ENCODE measurements around the gene SPRR1B. TPM values are rescaled to one million over a fixed set of nuclear protein-coding genes. Genes with fewer than 3 reads are reported as not detected.
A peak's percentile ranks its signal among the peaks of the same experiment; 100 is the strongest.

Gene SPRR1B
- total and polyA plus RNA-seq, 9 of the 15 experiments (the other 6 are each of a cell fraction or from before 2014, with no cell fraction given): not detected

DNA sequence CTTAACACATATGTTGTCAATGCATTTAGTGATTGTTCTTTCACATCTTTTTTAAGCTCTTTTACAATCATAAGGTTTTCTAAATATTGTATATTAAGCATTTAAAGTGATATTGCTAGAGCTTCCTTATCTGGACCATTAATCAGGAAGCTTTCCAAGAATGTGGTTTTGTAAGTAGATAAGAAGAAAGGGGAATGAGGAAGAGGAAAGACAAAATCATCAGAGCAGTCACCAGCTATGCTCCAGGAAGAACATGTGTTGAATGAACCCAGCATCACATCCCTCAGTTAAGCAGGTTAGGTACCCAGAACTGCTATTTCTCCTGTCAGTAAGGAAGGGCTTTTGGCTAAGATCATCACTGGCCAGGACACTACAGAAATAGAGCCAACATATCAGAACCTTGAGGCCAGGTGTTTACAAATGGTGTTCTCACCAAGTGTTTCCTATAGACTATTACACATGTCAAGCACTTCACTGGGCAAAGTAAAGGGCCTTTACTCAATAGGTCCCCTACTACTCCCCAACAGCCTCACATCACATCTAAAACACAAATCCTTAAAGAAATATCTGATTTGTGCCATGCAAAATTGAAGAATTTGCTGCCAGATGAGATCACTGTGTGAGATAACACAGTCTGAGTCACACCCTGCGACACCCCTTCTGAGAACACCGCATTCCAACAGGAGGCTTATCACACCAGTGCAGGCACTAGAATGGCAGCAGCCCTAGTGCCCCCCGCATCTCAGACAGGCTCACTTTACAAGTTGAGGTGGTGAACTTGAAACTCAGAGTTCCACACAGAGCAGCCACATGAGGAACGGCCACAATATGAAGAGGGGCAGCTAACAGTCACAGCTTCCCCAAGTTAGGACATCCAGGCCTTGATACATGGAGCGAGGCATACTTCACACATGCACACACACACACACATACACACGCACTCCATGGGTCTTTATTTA is 28.1 kb downstream of the SPRR1B start (continued):
- TF ChIP-seq, protein P1, sequence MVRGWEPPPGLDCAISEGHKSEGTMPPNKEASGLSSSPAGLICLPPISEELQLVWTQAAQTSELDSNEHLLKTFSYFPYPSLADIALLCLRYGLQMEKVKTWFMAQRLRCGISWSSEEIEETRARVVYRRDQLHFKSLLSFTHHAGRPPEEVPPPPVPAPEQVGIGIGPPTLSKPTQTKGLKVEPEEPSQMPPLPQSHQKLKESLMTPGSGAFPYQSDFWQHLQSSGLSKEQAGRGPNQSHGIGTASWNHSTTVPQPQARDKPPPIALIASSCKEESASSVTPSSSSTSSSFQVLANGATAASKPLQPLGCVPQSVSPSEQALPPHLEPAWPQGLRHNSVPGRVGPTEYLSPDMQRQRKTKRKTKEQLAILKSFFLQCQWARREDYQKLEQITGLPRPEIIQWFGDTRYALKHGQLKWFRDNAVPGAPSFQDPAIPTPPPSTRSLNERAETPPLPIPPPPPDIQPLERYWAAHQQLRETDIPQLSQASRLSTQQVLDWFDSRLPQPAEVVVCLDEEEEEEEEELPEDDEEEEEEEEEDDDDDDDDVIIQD (CRISPR knock-in tag; IDR thresholded peaks at IDR 0.05): no peak
- TF ChIP-seq DPF2 (IDR thresholded peaks at IDR 0.05): peak; percentile 99
- no peak for TF ChIP-seq ZNF668 (CRISPR knock-in tag; IDR thresholded peaks at IDR 0.05)
- no peak for TF ChIP-seq RBFOX2 (IDR thresholded peaks at IDR 0.05; ENCODE audit: low read depth, low read length)
- no peak for TF ChIP-seq FOXJ3 (CRISPR knock-in tag; IDR thresholded peaks at IDR 0.05)
- TF ChIP-seq EP300 (IDR thresholded peaks at IDR 0.05; ENCODE audit: low read length): peak; percentile 93
- TF ChIP-seq, protein P2, sequence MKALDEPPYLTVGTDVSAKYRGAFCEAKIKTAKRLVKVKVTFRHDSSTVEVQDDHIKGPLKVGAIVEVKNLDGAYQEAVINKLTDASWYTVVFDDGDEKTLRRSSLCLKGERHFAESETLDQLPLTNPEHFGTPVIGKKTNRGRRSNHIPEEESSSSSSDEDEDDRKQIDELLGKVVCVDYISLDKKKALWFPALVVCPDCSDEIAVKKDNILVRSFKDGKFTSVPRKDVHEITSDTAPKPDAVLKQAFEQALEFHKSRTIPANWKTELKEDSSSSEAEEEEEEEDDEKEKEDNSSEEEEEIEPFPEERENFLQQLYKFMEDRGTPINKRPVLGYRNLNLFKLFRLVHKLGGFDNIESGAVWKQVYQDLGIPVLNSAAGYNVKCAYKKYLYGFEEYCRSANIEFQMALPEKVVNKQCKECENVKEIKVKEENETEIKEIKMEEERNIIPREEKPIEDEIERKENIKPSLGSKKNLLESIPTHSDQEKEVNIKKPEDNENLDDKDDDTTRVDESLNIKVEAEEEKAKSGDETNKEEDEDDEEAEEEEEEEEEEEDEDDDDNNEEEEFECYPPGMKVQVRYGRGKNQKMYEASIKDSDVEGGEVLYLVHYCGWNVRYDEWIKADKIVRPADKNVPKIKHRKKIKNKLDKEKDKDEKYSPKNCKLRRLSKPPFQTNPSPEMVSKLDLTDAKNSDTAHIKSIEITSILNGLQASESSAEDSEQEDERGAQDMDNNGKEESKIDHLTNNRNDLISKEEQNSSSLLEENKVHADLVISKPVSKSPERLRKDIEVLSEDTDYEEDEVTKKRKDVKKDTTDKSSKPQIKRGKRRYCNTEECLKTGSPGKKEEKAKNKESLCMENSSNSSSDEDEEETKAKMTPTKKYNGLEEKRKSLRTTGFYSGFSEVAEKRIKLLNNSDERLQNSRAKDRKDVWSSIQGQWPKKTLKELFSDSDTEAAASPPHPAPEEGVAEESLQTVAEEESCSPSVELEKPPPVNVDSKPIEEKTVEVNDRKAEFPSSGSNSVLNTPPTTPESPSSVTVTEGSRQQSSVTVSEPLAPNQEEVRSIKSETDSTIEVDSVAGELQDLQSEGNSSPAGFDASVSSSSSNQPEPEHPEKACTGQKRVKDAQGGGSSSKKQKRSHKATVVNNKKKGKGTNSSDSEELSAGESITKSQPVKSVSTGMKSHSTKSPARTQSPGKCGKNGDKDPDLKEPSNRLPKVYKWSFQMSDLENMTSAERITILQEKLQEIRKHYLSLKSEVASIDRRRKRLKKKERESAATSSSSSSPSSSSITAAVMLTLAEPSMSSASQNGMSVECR (CRISPR knock-in tag; IDR thresholded peaks at IDR 0.05): no peak
- peak; percentile 33; the same call in 1 of the 2 replicates for TF ChIP-seq NBN (IDR thresholded peaks at IDR 0.05; ENCODE audit: low read depth)
- TF ChIP-seq, protein P3, sequence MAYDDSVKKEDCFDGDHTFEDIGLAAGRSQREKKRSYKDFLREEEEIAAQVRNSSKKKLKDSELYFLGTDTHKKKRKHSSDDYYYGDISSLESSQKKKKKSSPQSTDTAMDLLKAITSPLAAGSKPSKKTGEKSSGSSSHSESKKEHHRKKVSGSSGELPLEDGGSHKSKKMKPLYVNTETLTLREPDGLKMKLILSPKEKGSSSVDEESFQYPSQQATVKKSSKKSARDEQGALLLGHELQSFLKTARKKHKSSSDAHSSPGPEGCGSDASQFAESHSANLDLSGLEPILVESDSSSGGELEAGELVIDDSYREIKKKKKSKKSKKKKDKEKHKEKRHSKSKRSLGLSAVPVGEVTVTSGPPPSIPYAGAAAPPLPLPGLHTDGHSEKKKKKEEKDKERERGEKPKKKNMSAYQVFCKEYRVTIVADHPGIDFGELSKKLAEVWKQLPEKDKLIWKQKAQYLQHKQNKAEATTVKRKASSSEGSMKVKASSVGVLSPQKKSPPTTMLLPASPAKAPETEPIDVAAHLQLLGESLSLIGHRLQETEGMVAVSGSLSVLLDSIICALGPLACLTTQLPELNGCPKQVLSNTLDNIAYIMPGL (CRISPR knock-in tag; IDR thresholded peaks at IDR 0.05): no peak
- no peak for TF ChIP-seq MEF2D (tag; conservative IDR thresholded peaks at IDR 0.05; ENCODE audit: low read depth)
- peak in 1 of 3 experiments; percentile 64 for TF ChIP-seq YY1 (IDR thresholded peaks at IDR 0.05; ENCODE audit: borderline replicate concordance in 1 of 3, control insufficient read depth in 1 of 3, extremely low read depth in 1 of 3, insufficient read depth in 3 of 3, insufficient read length in 1 of 3, insufficient replicate concordance in 2 of 3, low read depth in 1 of 3, low read length in 2 of 3)
- TF ChIP-seq DIDO1 (tag; IDR thresholded peaks at IDR 0.05; ENCODE audit: low read depth): no peak
- TF ChIP-seq, protein P4, sequence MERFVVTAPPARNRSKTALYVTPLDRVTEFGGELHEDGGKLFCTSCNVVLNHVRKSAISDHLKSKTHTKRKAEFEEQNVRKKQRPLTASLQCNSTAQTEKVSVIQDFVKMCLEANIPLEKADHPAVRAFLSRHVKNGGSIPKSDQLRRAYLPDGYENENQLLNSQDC (CRISPR knock-in tag; IDR thresholded peaks at IDR 0.05): no peak
- TF ChIP-seq ZNF274 (IDR thresholded peaks at IDR 0.05; ENCODE audit: borderline replicate concordance, low read depth, low read length): no peak
- TF ChIP-seq CEBPG (CRISPR knock-in tag; IDR thresholded peaks at IDR 0.05): no peak
- 0 out of 4 replicates have a peak, but pooled peaks of 1 of the 2 experiments have one; percentile 16 for TF ChIP-seq CEBPG (tag; conservative IDR thresholded peaks at IDR 0.05 in 1 of 2, IDR thresholded peaks at IDR 0.05 in 1 of 2)
- no peak for TF ChIP-seq KAT2B (IDR thresholded peaks at IDR 0.05; ENCODE audit: low read depth, low read length)
- no peak for TF ChIP-seq HNRNPK (IDR thresholded peaks at IDR 0.05; ENCODE audit: low read depth, low read length, poor library complexity, severe bottlenecking)
